ENCODE data around the gene ZSWIM1. TPM values are rescaled to one million over a fixed set of nuclear protein-coding genes. Genes with fewer than 3 reads are reported as not detected.

ZSWIM1 gene
- total RNA-seq: 10 to 100 TPM in 1 of 2 donors, 1 to 10 TPM in 1; 9.8 to 13.8 TPM

- Histone ChIP-seq H3K36me3 (peaks cover 20% of the 10 kb centered on the region), H3K27ac (peak within 1 kb of the TSS; percentile 78 to 88), H3K9me3 (no peaks in the 10 kb centered on the region), H3K4me1 (peaks cover 0 to 26% of the 10 kb centered on the region in 2 donors), H3K27me3 (no peaks in the 10 kb centered on the region), H3K4me3 (peak within 1 kb of the TSS; percentile 57 to 66)
- DNase-seq (ENCODE audit: low spot score): peak; percentile 100
- no peak for TF ChIP-seq CTCF (IDR thresholded peaks at IDR 0.05)
Observed at GRCh38 chr20:45880988-45881788, at the start of gene ZSWIM1. Gene ZSWIM1 (plus strand): TSS chr20:45881227. CDS start chr20:45882593, 1,366 bp downstream.

- TF ChIP-seq CTCF (IDR thresholded peaks at IDR 0.05): no peak
- Histone ChIP-seq H3K36me3 (no peaks in the 10 kb centered on the region), H3K4me1 (peaks cover 0 to 43% of the 10 kb centered on the region in 2 donors), H3K27ac (peak overlapping the region; percentile 97 to 99), H3K27me3 (no peaks in the 10 kb centered on the region), H3K9me3 (no peaks in the 10 kb centered on the region), H3K4me3 (peak overlapping the region in 1 of 2 donors; percentile 85)
- DNase-seq (ENCODE audit: low spot score): no peak
Observed at GRCh38 chr20:45832619-45833018, 48.4 kb upstream of the ZSWIM1 start.

GRCh38 chr20:45833030-45833882, 47.8 kb upstream of the ZSWIM1 start, which contains the start of gene SNX21:
Gene SNX21 (plus strand): TSS chr20:45833799. CDS start chr20:45833920, 121 bp downstream.
- no peaks in the 10 kb centered on the region for H3K9me3 ChIP-seq
- H3K27ac ChIP-seq: peak within 1 kb of the TSS; percentile 97 to 99
- H3K4me1 ChIP-seq: peaks cover 0 to 43% of the 10 kb centered on the region in 2 donors
- H3K4me3 ChIP-seq: peak within 1 kb of the TSS; percentile 85 to 88
- no peak for TF ChIP-seq CTCF (IDR thresholded peaks at IDR 0.05)
- peak; percentile 95 for DNase-seq (ENCODE audit: low spot score)
- H3K27me3 ChIP-seq: no peaks in the 10 kb centered on the region
- no peaks in the 10 kb centered on the region for H3K36me3 ChIP-seq

GRCh38 chr20:45833883-45834796, 46.9 kb upstream of the ZSWIM1 start:
- Histone ChIP-seq H3K9me3 (no peaks in the 10 kb centered on the region), H3K4me3 (peak overlapping the region; percentile 85 to 88), H3K4me1 (peaks cover 0 to 36% of the 10 kb centered on the region in 2 donors), H3K27me3 (no peaks in the 10 kb centered on the region), H3K36me3 (no peaks in the 10 kb centered on the region), H3K27ac (peak overlapping the region; percentile 97 to 99)
- no peak for TF ChIP-seq CTCF (IDR thresholded peaks at IDR 0.05)
- DNase-seq (ENCODE audit: low spot score): peak; percentile 78

- Histone ChIP-seq H3K27me3 (no peaks in the 10 kb centered on the region), H3K4me1 (peaks cover 0 to 36% of the 10 kb centered on the region in 2 donors)
Observed at GRCh38 chr20:45834797-45835161, 46.2 kb upstream of the ZSWIM1 start.

More at GRCh38 chr20:45834797-45835161, 46.2 kb upstream of the ZSWIM1 start:
- DNase-seq (ENCODE audit: low spot score): no peak
- peak overlapping the region; percentile 85 to 88 for H3K4me3 ChIP-seq
- H3K36me3 ChIP-seq: peaks cover under 1% of the 10 kb centered on the region
- H3K27ac ChIP-seq: peak overlapping the region; percentile 97 to 99
- TF ChIP-seq CTCF (IDR thresholded peaks at IDR 0.05): no peak
- H3K9me3 ChIP-seq: no peaks in the 10 kb centered on the region
